ENCODE measurements around the gene CNIH2. TPM values are rescaled to one million over a fixed set of nuclear protein-coding genes. Genes with fewer than 3 reads are reported as not detected.
"Not testable (repeated sequence)": the region's sequence is repeated elsewhere in the genome, so short reads cannot be mapped to it uniquely, and the experiment has no call there.

The CNIH2 gene
- total RNA-seq, 1 donor from 2014 or later, result 2.1 TPM

- intact Hi-C loops (cut with micrococcal nuclease), result no loop called here
These were observed 2.6 kb upstream of the CNIH2 start for GRCh38 chr11:66275396-66275795.

GRCh38 chr11:66275984-66276612 lies 1.9 kb upstream of the CNIH2 start:
- intact Hi-C loops (cut with micrococcal nuclease), result no loop called here

GRCh38 chr11:66276619-66277018 lies 1.4 kb upstream of the CNIH2 start:
- intact Hi-C loops (cut with micrococcal nuclease), result not testable (repeated sequence)

GRCh38 chr11:66277064-66277463 lies 911 bp upstream of the CNIH2 start:
- intact Hi-C loops (cut with micrococcal nuclease), result not testable (repeated sequence)

- intact Hi-C loops (cut with micrococcal nuclease), result no loop called here
These were observed 552 bp downstream of the CNIH2 start for GRCh38 chr11:66278363-66279091.

- intact Hi-C loops (cut with micrococcal nuclease), result no loop called here
These were observed 1.2 kb downstream of the CNIH2 start for GRCh38 chr11:66279092-66279734.

- intact Hi-C loops (cut with micrococcal nuclease), result loop anchor here (10.0 kb wide), 2 partner anchors 464 to 1524 kb away; a partner anchor contains a TSS
These were observed 2.5 kb downstream of the CNIH2 start for GRCh38 chr11:66280428-66280827.

GRCh38 chr11:66281001-66281400 lies 3.0 kb downstream of the CNIH2 start:
- intact Hi-C loops (cut with micrococcal nuclease), result loop anchor here (10.0 kb wide), 2 partner anchors 464 to 1524 kb away; a partner anchor contains a TSS

- intact Hi-C loops (cut with micrococcal nuclease), result loop anchor here (1.0 to 10.0 kb wide), 4 partner anchors 14 to 1523 kb away; partner anchors contain the start of gene RAB1B
These were observed 3.9 kb downstream of the CNIH2 start for GRCh38 chr11:66281776-66282467.

- intact Hi-C loops (cut with micrococcal nuclease), result loop anchor here (1.0 to 10.0 kb wide), 4 partner anchors 14 to 1522 kb away; partner anchors contain the start of gene RAB1B
These were observed 4.8 kb downstream of the CNIH2 start for GRCh38 chr11:66282468-66283455.

GRCh38 chr11:66283461-66284105 lies 5.6 kb downstream of the CNIH2 start:
- intact Hi-C loops (cut with micrococcal nuclease), result loop anchor here (10.0 kb wide), 2 partner anchors 461 to 1521 kb away; a partner anchor contains a TSS

GRCh38 chr11:66284526-66285078 lies 6.6 kb downstream of the CNIH2 start:
- intact Hi-C loops (cut with micrococcal nuclease), result loop anchor here (10.0 kb wide), 2 partner anchors 460 to 1520 kb away; a partner anchor contains a TSS

GRCh38 chr11:66285250-66285947 lies 7.4 kb downstream of the CNIH2 start:
- intact Hi-C loops (cut with micrococcal nuclease), result loop anchor here (10.0 kb wide), 2 partner anchors 459 to 1519 kb away; a partner anchor contains a TSS

- intact Hi-C loops (cut with micrococcal nuclease), result loop anchor here (10.0 kb wide), 2 partner anchors 458 to 1518 kb away; a partner anchor contains a TSS
These were observed 8.7 kb downstream of the CNIH2 start for GRCh38 chr11:66286699-66287098.

- intact Hi-C loops (cut with micrococcal nuclease), result loop anchor here (10.0 kb wide), 2 partner anchors 457 to 1517 kb away; a partner anchor contains a TSS
These were observed 9.4 kb downstream of the CNIH2 start for GRCh38 chr11:66287211-66287888.

- intact Hi-C loops (cut with micrococcal nuclease), result loop anchor here (10.0 kb wide), 2 partner anchors 457 to 1517 kb away; a partner anchor contains a TSS
These were observed 10.1 kb downstream of the CNIH2 start for GRCh38 chr11:66287889-66288670.
